HG03432 (cell line): Measurements from ENCODE around the gene SRCIN1.

ENCODE experiments used
- ATAC-seq: cut with Tn5 transposase; IDR thresholded peaks from one replicate; pipeline ENCODE4 v1.9.1; 2021; ENCODE audit warnings: mild to moderate bottlenecking, moderate library complexity; ENCODE audit not compliant: unreplicated experiment

The SRCIN1 gene

DNA sequence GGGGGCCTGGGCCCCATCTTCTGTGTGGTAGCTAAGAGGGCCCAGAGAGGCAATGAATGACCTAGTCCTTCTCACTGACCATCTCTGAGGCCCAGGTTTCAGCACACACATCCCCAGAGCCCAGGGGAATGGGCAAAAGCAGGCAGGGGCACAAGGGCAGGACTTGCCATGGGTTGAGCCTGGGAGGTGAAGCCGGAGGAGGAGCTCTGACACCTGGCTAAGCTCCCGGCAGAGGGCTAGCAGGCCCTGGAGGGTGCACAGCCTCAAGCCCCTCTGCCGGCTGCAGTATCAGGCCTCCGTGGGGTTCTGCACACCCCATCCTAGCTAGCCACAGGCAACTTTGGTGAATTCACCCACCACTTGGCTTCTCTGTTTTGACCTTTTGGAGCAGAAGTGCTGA is 5.3 kb downstream of the SRCIN1 start:
- ATAC-seq = no peak

DNA sequence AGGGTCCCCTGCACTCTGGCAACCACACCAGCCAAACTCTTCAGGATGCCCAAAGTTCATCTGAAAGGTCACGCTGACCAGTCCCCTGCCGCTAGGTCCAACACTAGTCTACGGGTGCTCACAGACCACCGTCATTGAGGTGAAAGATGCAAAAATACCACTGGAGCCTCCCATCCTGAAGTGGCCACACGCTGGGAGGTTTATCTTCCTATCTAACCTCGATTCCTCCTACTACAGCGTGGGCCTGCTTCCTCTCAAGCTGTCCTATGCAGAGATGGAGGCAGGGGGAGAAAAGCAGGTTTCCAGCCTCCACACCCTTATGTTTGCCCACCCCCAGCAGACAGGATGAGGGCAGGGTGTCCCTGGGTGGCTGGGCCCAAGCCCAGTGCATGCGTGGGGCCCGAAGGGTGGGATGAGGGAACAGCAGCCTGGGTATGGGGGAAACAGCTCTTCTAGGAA is 6.3 kb downstream of the SRCIN1 start:
- ATAC-seq = no peak

DNA sequence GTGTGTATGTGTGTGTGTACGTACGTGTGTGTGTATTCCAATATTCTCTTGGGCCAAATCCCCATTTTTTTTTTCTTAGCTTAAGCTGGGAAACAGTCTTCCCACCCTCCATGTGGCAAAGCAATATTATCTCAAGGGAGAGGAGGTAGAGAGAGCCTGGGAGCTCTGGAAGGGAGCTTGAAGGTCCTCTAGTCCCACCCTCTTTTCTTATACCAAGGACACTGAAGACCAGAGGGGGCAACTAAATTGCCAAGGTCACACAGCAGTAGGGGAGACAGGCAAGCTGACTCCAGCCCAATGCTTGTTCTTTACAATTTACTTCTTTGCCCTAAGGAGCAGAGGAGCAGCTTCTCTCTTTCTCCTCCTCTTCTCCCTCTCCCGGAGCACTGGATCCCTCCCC is 6.8 kb downstream of the SRCIN1 start:
- ATAC-seq = no peak

DNA sequence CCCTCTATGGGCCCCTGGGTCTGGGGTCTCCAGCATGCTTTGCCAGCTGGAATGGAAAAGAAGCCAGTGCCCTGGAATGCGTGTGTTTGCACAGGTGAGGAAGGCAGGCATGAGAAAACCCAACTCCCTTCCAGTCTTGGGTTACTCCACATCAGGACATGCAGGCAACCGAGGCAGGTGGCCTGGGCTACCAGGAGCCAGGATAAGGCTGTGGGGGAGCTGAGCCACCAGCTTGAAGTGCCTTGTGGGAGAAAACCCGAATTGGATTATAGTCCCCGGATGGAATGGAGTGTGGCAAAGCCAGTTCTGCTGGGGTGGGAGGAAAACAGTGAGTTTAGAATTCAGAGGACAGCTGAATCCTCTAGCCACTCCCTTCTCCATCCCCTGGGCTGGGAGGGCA is 7.2 kb downstream of the SRCIN1 start:
- no peak for ATAC-seq

DNA sequence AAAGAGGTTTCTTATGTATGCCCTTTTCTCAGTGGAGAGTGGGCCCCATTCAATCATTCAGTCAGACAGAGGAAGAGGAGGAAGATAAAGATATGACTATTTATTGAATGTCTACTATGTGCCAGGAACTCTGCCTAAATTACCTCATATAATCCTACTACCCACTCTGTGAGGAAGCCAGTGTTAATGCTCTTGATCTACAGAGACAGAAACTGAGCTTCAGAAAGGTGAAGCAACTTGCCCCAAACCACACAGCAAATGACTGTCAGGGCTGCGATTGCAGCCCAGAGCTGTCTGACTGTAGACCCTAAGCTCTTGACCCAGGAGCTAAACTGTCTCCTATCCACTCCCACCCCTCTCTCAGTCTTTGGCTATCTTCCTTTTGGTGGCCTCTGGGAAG is 8.4 kb downstream of the SRCIN1 start:
- ATAC-seq = no peak

DNA sequence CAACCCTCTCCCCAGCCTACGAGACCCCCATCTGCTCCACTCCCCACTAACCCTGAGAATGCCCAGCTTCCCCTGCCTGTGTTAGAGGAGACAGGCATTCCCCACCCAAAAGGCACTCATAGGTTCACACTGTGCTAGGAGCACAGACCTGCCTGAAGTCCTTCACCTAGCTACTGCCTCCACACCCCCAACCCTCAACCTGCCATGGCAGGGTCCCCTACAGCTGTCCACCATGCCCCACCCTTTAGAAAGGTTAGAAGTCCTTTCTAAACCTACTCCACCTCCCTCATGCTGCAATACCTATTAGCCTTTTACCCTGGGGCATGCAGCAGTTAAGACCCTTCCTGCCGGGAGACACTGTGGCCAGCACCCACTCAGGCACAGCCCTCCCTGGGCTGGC is 9.1 kb downstream of the SRCIN1 start:
- ATAC-seq = no peak

DNA sequence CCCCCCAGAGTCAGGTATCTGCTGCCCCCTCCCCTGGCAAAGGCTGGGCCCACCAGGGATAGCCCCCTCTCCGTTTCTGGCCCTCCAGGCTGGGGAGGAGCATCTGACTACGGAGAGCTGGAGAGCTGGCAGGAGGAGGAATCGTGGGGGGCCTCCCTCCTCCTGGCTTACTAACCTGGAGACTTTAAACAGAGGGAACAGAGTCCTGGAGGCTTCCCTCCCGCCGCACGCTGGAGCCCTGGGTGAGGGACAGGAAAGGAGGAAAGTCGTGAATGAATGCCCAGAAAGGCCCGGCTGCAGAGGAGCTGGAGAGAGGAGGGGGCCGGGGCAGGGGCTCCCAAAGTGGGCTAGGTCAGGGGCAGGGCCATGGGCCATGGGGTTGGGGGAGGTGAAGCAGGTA is 9.9 kb downstream of the SRCIN1 start:
- no peak for ATAC-seq

DNA sequence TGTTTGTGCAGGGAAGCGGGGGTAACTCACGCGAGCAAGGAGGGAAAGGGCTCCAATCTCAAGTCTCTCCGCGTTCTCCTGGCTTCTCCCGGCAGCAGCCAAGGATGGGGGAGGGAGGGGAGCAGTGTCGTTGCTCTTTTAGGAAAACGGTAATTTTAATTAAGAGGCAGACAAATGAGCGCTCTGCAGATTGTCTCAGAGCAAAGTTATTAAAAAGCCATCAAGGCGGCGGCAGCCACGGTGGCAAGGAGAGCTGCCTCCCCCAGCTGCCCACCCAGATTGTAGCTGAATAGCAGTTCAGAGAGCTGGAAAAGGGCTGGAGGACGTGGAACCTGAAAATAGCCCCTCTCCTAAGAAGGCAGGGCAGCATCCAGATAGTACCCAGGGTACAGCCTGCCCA is 11.6 kb downstream of the SRCIN1 start:
- ATAC-seq = no peak

DNA sequence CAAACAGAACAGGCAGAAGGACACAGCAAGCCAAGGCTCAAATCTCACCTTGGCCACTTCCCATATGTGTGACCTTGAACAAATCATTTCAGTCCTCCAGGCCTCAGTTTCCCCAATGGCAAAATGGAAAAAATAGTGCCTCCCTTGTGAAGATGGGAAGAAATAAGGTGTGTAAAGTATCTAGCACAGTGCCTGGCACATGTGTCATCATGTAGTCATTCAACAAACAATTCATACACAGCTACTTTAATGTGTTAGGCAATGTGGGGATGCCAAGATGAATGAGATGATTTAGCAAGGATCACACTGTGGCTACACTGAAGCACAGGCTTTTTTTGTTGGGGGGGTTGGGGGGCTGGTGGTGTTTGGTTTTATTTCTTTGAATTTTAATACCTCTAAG is 13.3 kb downstream of the SRCIN1 start:
- ATAC-seq = no peak

DNA sequence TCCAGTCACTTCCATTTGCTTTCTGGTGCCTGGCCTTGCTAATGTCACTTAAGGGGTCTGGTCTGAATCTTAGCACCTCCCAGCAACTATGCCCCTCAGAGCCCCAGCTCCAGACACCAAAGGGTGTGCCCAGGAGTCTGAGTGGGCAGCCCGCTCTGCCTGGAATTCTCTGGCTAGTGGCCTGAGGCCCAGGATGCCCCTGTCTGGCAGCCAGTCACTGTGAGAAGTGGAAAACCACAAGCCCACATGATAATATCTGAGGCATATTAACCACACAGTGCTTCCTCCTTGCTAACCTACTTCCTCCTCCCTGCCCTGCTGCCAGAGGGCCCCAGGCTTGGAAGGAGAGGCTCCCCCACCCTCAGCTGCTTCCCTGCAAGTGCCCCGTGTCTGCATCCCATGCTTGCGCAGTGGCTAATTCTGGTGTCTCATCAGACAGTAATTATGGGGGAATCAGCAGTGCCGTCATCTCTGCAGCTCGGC is 14.0 kb downstream of the SRCIN1 start:
- ATAC-seq = no peak

DNA sequence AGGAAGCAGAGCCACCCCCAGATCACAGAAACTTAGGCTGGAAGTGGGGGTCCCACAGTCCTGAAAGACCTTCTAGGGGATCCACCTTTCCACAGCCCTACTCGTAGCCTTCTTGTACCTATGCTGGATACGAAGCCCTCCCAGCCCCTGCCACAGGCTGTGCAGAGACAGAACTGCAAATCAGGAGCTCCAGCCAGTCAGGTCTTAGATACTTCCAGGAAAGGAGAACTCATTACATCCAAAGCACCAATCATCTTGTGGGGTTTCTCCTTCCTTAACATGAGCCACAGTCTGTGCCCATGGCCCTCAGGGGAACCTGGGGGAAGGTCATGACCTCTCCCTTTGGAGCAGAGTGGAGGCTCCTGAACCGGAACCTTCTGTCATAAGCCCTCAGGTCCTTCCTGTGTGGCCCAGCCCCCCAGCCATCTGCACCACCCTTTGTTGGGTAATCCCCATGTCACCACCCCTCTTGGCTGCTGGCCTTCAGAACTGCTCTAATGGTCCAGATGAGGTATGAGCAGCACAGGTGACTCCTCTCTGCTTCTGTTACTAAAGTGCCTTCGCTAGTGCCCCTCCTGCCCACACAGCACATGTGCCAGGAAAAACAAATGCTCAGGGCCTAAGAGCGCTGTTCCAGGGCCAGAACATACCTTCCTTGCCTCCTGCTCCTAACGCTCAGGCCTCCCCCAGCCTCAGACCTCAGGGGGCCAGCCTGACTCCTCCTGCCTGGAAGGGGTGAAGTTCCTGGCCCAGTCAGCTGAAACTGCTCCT is 14.6 kb downstream of the SRCIN1 start:
- ATAC-seq = no peak

DNA sequence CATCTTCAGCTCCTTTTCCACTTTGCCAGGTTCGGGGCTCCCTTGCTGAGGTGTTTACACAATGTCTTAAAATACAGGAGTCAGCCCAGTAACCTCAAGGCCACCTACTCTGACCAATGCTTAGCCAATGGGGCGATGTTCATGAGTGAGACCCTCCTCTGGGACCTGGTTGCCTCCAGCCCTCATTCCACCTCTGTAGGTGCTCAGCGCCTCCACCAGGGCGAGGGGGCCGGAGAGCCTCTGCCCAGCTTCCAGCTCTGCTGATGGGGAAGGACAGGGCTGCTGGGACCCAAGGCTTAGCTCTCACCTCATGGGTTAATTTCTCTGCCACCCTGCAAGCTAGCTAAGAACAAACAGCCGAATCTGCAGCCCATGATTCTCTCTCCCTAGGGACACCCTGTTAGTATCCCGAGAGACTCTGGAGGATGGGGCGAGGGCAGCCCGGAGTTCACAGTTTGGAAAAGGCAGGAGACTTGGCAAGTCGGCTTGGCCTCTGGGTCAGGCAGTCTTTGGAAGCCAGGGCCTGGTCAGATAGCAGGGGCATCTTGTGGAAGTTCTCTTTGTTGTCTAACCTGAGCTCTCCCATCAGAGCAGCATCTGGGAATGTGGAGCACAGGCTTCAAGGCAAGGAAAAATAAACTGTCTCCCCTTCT is 16.2 kb downstream of the SRCIN1 start:
- ATAC-seq = no peak

DNA sequence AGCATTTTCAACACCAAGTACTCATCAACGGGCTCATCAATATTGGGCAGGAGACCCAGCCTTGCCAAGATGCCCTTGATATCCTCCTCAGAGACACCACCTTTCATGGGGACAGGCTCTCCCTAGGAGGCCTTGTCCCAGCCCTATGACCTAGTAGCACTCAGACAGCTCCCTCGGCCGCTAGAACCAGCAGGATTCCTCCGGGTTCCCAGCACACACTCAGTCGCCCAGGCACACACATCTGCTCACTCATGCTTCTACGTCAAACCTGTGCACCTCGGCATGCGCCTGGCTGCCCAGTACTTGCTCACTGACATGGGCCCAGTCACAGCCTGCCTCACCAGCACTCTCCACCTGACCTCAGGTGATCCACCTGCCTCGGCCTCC is 17.0 kb downstream of the SRCIN1 start:
- no peak for ATAC-seq

DNA sequence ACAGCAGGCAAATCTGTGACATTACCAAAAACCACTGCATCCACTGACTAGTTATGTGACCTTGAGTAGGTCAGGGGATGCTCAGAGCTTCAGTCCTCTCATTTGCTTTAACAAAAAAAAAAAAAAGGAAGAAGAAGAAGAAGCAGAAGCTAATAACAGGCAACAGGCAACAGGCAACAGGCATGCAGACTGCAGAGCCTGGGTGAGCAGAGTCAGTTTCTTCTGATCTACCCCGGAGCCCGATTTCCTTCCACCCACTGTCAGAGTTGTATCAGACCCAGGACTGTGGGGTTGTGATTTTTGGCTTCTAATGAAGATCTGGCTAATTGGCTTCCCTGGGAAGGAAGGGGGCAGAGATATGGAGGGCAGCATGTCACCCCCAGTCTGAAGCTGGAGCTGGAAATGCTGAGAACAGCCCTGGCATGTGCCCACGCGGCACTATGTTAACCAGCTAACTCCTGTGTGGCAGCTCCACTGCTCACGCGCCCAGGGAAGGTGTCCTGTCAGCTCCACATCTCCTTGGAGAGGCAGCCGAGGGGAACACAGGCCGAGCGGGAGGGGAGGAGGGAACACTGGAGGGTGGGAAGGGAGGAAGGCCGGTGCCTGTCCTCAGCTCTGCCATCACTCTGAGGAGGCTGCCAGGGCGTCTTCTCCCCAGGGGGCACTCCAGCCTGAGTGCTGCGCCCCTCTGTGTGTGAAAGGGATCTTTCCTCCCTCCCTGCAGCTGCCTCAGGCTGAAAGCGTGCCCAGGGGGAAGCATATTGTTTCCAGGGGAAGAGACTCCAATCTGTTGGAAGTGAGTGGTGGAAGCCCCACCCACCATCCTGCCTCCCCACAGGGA is 17.6 kb downstream of the SRCIN1 start:
- no peak for ATAC-seq

DNA sequence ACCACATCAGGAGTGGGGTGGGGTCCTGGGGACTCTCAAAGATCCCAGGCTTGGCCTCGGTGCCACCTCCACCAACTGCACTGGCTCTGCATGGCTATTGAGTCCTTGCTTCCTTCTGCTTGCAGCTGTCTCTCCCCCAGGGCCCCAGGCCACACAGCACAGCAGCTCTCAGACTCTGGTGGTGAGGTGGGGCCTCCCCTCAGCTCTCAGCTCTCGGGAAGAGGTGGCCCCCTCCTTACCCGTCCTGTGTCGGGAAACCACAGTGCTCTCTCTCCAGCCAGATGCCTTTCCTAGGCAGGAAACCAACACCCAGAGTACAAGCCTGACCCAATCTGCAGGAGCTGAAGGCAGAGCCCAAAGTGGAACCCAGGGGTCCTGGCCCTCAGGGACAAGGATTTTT is 18.5 kb downstream of the SRCIN1 start:
- ATAC-seq = no peak

DNA sequence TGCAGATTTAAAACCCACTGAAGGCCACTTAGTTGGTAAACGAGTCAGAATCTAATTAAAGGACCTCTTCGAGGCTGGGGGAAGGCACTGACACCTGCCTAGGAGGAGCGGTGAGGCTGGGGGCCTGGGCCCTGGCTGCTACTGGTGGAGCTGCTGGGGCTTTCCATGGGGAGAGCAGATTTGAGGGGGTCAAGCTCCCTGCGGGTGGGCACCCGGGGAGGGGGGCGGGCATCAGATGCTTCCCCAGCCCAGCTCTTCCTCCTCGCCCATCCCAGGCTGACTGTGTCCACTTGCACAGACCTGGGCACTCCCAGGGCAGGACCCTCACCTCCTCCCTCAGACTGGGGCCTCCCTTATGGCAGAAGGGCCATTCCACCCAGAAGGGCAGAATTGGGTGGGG is 19.0 kb downstream of the SRCIN1 start:
- ATAC-seq = no peak

DNA sequence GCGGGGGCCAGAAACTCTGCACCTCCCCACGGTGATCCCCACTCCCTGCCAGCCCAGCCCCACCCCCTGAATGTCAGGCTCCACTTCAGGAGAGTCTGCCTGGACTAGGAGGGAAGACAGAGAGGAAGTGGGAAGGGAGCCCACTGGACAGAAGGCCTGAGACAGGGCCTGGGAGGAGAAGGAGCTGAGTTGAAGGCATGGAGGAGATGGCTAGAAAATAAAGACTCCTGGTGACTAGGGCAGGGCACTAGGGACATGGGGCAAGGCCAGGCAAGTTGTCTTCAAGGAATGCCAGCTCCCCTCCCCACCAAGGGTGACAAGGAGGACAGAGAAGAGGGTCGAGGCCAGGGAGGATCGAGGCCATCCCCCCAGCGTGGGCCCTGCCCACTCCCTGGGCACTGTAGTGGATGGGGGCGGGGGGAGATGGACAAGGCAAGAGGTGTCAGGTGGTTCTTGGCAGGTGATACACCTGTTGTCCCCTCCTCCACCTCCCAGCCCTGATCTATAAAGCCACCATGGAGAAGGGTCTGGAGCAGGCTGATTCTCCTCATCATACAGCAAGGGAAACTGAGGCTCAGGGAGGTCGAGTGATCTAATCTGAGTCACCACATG is 19.7 kb downstream of the SRCIN1 start:
- ATAC-seq = no peak

DNA sequence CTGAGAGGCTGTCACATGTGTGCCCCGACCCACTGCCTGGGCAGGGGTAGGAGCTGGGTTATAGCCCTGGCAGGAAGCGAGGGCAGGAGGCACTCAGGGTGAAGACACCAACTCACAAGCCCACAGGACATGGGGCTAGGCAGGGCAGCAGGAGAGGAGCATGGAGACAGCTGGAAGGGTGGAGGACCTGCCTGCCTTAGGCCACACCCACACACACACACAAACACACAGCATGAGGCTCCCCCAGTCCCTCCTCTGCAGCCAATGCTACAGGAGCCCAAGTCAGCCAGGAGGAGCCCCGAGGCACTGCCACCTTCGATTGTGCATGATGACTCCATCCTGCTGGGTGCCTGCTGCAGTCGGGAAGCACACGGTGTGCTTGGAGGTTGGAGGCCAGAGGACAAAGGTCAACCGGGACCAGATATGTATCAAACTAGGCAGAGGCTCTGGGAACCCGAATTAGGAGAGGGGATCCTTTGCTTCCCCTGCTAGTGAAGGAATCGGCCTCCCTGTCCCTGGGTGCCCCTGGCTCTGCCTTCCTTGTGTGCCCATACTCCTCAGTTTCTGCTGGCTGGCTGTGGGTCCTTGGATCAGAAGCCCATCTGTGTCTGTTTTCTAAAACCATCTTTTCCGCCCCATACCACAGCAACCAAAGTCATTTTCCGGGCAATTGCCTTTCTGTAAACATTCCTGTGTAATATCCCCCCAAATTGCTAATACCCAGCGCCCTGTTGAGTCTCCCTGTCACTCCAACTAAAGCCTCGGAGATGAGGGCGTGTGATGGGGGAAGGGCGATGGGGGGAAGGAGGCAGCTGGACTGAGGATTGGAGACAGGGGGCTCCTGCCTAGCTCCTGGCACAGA is 20.5 kb downstream of the SRCIN1 start:
- no peak for ATAC-seq

DNA sequence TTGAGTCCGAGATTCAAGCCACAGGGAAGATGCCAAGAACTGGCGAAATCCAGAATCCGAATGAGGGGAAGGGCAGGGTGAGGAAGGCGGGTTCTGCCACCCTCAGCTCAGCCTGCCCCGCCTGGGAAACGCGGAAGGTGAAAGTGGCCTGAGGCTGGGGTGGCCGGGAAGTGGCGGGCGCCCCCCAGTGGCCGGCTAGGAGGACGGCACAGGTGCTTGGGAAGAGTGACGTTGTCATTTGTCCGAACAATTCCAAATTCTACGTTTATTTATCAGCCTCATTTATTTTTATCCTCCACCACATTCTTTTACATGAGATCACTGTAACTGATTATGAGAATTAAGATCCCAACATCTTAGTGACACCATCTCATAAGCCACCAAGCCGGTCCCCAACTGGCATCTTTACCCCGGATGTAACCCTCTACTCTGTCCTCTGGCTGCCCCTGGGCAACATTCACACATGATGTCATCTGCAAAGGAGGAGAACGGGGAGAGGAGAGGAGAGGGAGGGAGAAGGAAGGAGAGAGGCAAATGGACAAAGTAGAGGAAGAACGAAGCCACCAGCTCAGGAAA is 21.3 kb downstream of the SRCIN1 start:
- no peak for ATAC-seq

DNA sequence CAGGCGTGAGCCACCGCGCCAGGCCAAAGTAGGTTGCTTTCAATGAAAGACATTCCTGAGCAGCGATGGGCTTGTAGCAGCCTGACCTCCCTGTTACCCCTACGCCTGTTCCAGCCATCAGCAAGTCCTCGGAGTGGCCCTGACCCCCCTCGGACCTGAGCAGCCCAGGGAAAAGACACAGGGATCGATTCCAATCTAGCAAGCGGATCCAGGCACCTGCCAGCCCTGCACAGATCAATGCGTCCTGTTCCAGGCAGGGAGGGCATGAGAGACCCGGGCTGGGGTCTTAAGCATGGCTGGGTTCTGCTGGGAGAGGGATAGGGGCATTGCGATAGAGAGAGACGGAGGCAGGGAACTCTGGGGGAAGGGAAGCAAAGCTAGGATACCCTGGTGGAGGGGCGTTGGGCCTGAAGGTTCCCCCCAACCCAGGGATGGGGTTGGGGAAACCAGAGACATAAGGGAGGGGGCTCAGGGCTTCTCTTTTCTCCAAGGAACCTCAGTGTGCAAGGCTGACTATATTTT is 21.9 kb downstream of the SRCIN1 start:
- no peak for ATAC-seq
